Memory B cell (primary cell): ENCODE data around the gene SSRP1.

Experiments used
- ATAC-seq: fragments of 150-1000 bp; cut with Tn5 transposase; 2 replicates; pipeline ENCODE4 v1.10.0; 2021; ENCODE audit warnings: low read depth, mild to moderate bottlenecking, moderate library complexity
- DNase-seq, 2 donors: peaks; one replicate each; pipeline ENCODE4 v3.0.0; 2022; ENCODE audit warnings: low spot score in 2 of 2
- H3K27ac Mint-ChIP-seq: one replicate; pipeline ENCODE4 v1.8.0; 2022; ENCODE audit warnings: mild to moderate bottlenecking, moderate library complexity, mixed read lengths
- H3K27me3 Mint-ChIP-seq: one replicate; pipeline ENCODE4 v1.8.0; 2022; ENCODE audit warnings: mixed read lengths
- H3K36me3 Mint-ChIP-seq: one replicate; pipeline ENCODE4 v1.8.0; 2022; ENCODE audit warnings: mild to moderate bottlenecking, mixed read lengths
- H3K4me1 Mint-ChIP-seq: one replicate; pipeline ENCODE4 v1.8.0; 2022; ENCODE audit warnings: mixed read lengths
- H3K4me3 Mint-ChIP-seq: one replicate; pipeline ENCODE4 v1.8.0; 2022; ENCODE audit warnings: mild to moderate bottlenecking, moderate library complexity, mixed read lengths
- H3K9me3 Mint-ChIP-seq: one replicate; pipeline ENCODE4 v1.8.0; 2022; ENCODE audit warnings: mixed read lengths

SSRP1 gene

DNA sequence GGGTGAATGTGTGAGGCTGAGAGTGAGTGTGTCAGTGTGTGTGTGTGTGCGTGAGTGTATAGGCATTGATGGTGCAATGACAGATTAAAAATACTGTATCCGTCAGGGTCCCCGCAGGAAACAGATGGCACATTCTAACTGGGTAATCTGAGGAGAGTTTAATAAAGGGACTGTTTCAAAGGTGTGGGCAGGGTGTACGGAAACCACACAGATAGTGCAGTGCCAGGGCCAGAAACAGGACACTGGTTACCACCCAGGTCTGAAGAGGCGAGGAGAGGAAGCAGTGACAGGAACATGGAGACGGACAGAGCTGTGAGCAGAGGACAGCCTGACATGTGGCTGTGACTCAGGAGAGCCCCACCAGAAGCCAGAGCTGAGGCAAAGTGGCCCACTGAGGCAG, 19.0 kb upstream of the SSRP1 start:
- Mint-ChIP-seq H3K27ac (no peak overlapping the region), H3K27me3 (peaks cover 8% of the 10 kb centered on the region)
- ATAC-seq: no peak

GRCh38 chr11:57353852-57354251, 18.2 kb upstream of the SSRP1 start:
- peaks cover 5% of the 10 kb centered on the region for H3K9me3 Mint-ChIP-seq
- no peak for DNase-seq
- H3K27me3 Mint-ChIP-seq: peaks cover 8% of the 10 kb centered on the region
- no peak overlapping the region for H3K4me3 Mint-ChIP-seq
- no peak overlapping the region for H3K27ac Mint-ChIP-seq
- H3K4me1 Mint-ChIP-seq: peaks cover 6% of the 10 kb centered on the region
- H3K36me3 Mint-ChIP-seq: peaks cover 3% of the 10 kb centered on the region
- no peak for ATAC-seq

More for the DNA sequence above, 19.0 kb upstream of the SSRP1 start:
- peaks cover 6% of the 10 kb centered on the region for H3K4me1 Mint-ChIP-seq
- no peak overlapping the region for H3K4me3 Mint-ChIP-seq
- H3K9me3 Mint-ChIP-seq: peaks cover 5% of the 10 kb centered on the region
- DNase-seq: no peak
- peaks cover 3% of the 10 kb centered on the region for H3K36me3 Mint-ChIP-seq

GRCh38 chr11:57353446-57353845, 17.8 kb upstream of the SSRP1 start:
- Mint-ChIP-seq H3K9me3 (peaks cover 5% of the 10 kb centered on the region), H3K27me3 (peaks cover 8% of the 10 kb centered on the region), H3K4me1 (peaks cover 6% of the 10 kb centered on the region), H3K27ac (no peak overlapping the region), H3K36me3 (peaks cover 3% of the 10 kb centered on the region), H3K4me3 (no peak overlapping the region)
- ATAC-seq (no peak), DNase-seq (no peak)

DNA sequence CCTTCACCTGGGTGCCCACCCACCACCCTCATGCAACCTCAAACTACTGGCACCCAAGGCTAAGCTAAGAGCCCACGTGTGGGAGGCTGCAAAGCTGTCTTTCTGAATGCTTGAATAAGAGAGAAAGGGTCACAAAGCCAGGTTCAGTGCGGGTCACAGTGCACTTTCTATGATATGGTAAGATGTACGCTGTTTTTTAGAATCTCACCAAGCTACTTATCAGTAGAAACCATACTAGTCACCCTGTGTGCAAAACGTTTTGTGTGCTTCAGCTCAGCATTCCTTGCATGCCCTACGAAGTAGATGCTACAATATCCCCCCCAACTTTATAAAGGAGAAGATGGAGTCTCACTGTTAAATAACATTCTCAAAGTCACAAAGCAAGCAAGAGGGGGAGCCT, 17.3 kb upstream of the SSRP1 start:
- no peak for ATAC-seq
- peaks cover 6% of the 10 kb centered on the region for H3K4me1 Mint-ChIP-seq
- peaks cover 8% of the 10 kb centered on the region for H3K27me3 Mint-ChIP-seq
- no peak overlapping the region for H3K4me3 Mint-ChIP-seq
- H3K9me3 Mint-ChIP-seq: peaks cover 5% of the 10 kb centered on the region
- DNase-seq: no peak
- H3K27ac Mint-ChIP-seq: no peak overlapping the region
- H3K36me3 Mint-ChIP-seq: peaks cover 3% of the 10 kb centered on the region

- ATAC-seq (peak; percentile 63), DNase-seq (peak; percentile 45 to 66)
- no peak overlapping the region for H3K4me3 Mint-ChIP-seq
- H3K27ac Mint-ChIP-seq: no peak overlapping the region
- peaks cover 8% of the 10 kb centered on the region for H3K4me1 Mint-ChIP-seq
- H3K36me3 Mint-ChIP-seq: peaks cover 3% of the 10 kb centered on the region
- H3K27me3 Mint-ChIP-seq: peaks cover 11% of the 10 kb centered on the region
- H3K9me3 Mint-ChIP-seq: peaks cover 5% of the 10 kb centered on the region
Observed at GRCh38 chr11:57349491-57350274, 14.0 kb upstream of the SSRP1 start.

DNA sequence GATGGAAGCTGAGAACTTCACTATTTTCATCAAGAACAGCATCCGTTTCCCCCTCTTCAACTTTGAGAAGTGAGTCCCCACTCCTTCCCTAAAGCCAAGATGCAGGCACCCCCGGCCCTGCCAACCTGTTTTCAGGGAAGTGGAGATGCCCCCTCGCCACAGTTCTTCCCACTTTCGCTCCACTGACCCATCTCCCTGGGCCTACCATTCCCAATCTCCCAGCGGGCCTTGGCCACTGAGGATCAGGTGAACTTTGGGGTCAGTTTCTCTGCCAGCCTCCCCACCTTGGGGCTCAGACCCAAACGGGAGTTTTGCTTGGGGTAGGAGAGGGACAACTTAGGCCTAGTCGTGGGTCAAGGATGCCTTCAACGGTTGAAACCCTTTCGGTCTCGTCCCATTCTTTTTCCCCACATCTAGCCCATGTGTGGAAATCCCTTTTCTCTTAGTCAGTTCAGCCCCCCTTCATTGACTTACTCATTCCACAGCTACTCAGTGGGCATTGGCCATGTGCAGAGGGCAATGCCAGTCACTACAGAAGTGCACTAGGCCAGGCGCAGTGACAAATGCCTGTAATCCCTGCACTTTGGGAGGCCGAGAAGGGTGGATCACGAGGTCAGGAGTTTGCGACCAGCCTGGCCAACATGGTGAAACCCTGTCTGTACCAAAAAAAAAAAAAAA, 13.1 kb upstream of the SSRP1 start:
- Mint-ChIP-seq H3K36me3 (peaks cover 3% of the 10 kb centered on the region), H3K9me3 (peaks cover 5% of the 10 kb centered on the region), H3K4me3 (no peak overlapping the region), H3K27me3 (peaks cover 8% of the 10 kb centered on the region), H3K4me1 (peaks cover 5% of the 10 kb centered on the region), H3K27ac (no peak overlapping the region)
- ATAC-seq (no peak), DNase-seq (no peak)

GRCh38 chr11:57348052-57348451, 12.4 kb upstream of the SSRP1 start:
- DNase-seq (no peak), ATAC-seq (no peak)
- H3K4me1 Mint-ChIP-seq: peaks cover 5% of the 10 kb centered on the region
- H3K27ac Mint-ChIP-seq: no peak overlapping the region
- peaks cover 5% of the 10 kb centered on the region for H3K9me3 Mint-ChIP-seq
- peaks cover 8% of the 10 kb centered on the region for H3K27me3 Mint-ChIP-seq
- no peak overlapping the region for H3K4me3 Mint-ChIP-seq
- peaks cover 3% of the 10 kb centered on the region for H3K36me3 Mint-ChIP-seq

DNA sequence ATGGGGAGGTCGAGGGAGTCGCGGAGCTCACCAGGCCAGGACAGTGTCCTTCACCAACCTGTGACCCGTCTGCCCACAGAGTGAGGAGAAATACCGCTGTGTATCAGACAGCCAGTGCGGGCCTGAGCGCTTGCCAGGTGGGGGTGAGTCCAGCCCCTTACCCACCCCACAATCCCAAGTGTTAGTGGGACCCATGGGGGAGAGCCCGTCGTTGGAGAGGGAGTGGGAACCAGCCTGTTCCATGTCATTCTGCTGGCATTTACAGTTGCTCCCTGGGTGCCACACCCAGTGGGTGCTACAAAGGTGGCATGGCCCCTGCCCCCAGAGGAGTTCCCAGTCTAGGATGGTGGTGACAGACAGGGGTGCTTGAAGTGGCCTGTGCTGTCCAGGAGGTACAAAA, 11.6 kb upstream of the SSRP1 start:
- Mint-ChIP-seq H3K27ac (no peak overlapping the region), H3K4me3 (no peak overlapping the region), H3K36me3 (peaks cover 3% of the 10 kb centered on the region), H3K4me1 (peaks cover 5% of the 10 kb centered on the region), H3K27me3 (peaks cover 8% of the 10 kb centered on the region), H3K9me3 (peaks cover 5% of the 10 kb centered on the region)
- DNase-seq (no peak), ATAC-seq (no peak)

DNA sequence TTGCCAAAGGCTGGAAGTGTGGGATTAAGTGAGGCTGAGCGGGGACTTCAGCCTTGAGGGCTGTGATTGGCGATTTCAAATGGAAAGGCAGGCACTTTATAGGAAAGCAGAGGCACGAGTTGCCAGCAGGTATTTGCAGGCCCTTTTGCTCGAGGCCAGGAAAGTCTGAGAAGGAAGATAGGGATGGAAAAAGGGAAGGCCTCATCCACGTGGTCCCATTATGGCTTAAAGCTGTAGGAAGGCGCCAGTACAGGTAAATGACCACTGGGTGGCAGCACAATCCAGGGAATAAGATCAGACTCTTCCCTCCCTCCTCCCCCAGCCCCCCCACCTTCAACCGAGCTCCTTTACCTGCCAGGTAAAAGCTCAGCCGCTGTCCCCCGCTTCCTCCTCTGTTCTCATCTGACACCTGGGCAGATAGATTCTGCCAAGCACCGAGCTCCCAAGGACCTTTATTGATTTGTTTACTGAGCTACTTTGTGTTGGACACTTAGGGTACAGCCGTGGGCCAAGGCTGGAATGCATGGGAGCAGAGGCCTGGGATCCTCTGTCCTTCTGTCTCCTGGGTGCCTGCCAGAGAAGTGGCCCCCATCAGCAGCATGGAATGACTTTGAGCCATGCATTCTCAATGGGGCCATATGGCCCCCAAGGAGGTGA, 10.0 kb upstream of the SSRP1 start:
- peak; percentile 54 to 59 for DNase-seq
- Mint-ChIP-seq H3K4me3 (no peak overlapping the region), H3K4me1 (peaks cover 5% of the 10 kb centered on the region), H3K9me3 (no peaks in the 10 kb centered on the region), H3K27me3 (peaks cover 7% of the 10 kb centered on the region), H3K36me3 (no peaks in the 10 kb centered on the region), H3K27ac (no peak overlapping the region)
- peak; percentile 82 for ATAC-seq

DNA sequence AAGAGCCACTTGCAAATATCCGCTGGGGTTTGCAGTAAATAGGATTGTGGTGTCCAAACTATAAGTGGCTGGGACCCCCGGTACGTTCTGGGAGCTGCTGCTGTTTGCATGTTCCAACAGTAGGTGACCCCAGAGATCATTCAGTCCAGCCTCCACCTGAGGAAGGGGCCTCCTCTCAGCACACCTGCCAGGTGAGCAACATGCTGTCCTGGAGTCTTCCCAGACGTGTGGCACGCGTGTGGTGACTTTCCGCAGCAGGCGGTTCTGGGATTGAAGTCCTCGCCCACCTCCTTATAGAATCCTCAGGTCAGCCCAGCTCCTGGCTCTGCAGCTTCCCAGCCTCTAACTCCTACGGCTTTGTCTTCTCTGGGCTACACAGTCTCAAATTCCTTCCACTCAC, 9.1 kb upstream of the SSRP1 start:
- no peaks in the 10 kb centered on the region for H3K36me3 Mint-ChIP-seq
- peaks cover 3% of the 10 kb centered on the region for H3K4me1 Mint-ChIP-seq
- ATAC-seq (no peak), DNase-seq (no peak)
- H3K27ac Mint-ChIP-seq: no peak overlapping the region
- H3K4me3 Mint-ChIP-seq: no peak overlapping the region
- H3K9me3 Mint-ChIP-seq: no peaks in the 10 kb centered on the region
- H3K27me3 Mint-ChIP-seq: peaks cover 8% of the 10 kb centered on the region

DNA sequence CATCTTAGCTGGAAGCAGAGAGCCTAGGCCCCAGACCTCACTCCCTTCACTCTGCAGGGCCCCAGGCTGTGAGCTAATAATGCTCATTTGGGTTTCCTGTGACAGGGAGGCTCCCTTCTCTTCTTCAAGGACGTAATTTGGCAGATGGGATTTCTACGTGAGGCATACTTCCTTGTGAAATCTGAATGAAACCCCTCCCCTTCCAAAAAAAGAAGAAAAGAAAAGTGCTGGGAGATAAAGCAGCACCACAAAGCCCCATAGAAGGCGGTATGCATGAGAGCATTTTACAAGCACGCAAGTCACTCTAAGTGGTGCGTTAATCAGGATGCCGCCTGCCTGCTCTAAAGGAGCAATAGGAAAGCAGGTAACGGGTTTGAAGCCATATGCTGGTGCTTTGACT, 8.1 kb upstream of the SSRP1 start:
- H3K4me3 Mint-ChIP-seq: no peak overlapping the region
- H3K27me3 Mint-ChIP-seq: peaks cover 8% of the 10 kb centered on the region
- DNase-seq (no peak), ATAC-seq (no peak)
- no peaks in the 10 kb centered on the region for H3K9me3 Mint-ChIP-seq
- H3K36me3 Mint-ChIP-seq: no peaks in the 10 kb centered on the region
- no peak overlapping the region for H3K27ac Mint-ChIP-seq
- peaks cover 3% of the 10 kb centered on the region for H3K4me1 Mint-ChIP-seq

DNA sequence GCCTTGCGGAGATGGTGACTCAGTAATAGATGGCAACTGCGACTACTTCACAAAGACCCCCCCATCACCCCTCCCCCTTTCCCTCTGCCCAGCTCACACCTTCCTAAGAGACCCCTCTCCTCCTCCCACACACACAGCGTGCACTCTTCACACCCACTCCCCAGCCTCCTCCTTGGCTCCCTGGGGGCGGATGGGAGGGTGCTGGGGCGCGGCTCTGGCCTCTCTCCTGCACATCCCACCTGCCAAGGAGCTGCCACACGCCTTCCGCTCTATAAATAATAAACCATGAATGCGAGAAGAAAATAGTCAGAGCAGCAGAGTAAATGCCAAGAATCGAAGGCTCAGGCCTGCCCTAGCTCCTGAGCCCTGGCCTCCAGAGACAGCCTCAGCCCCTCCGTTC, 7.0 kb upstream of the SSRP1 start:
- DNase-seq (no peak), ATAC-seq (no peak)
- Mint-ChIP-seq H3K36me3 (no peaks in the 10 kb centered on the region), H3K27me3 (peaks cover 8% of the 10 kb centered on the region), H3K27ac (no peak overlapping the region), H3K4me1 (peaks cover 3% of the 10 kb centered on the region), H3K4me3 (no peak overlapping the region), H3K9me3 (no peaks in the 10 kb centered on the region)

DNA sequence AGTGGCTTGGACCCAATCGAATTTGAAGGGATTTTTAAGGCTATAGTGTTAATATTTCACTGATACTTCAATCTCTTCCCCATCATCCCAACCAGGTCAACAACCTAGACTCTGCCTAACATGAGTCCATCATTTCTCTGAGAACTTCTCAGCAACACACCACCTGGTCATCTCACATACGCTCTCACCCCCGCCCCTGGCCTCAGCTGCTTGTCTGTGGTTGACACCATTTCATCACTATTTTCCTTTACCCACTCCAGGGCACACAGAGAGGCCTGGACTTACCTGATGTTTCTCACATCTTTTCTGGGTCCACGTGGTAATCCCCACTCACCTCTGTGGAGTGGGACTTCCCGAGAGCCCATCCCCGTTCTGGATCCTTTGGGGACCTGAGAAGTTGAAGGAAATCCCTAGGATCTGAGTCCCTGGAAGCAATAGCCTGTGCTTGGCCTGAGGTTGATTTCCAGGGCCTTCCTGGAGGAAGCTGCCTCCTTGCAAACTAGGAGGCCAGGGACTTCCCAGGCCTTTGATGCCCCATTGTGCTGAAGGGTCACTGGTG, 5.6 kb upstream of the SSRP1 start:
- Mint-ChIP-seq H3K27me3 (peaks cover 3% of the 10 kb centered on the region), H3K9me3 (no peaks in the 10 kb centered on the region), H3K4me1 (peaks cover 3% of the 10 kb centered on the region), H3K27ac (no peak overlapping the region), H3K4me3 (no peak overlapping the region), H3K36me3 (no peaks in the 10 kb centered on the region)
- ATAC-seq (no peak), DNase-seq (no peak)

GRCh38 chr11:57340039-57340615, 4.4 kb upstream of the SSRP1 start:
- ATAC-seq (no peak), DNase-seq (no peak)
- Mint-ChIP-seq H3K4me1 (peaks cover 4% of the 10 kb centered on the region), H3K9me3 (no peaks in the 10 kb centered on the region), H3K36me3 (no peaks in the 10 kb centered on the region), H3K4me3 (no peak overlapping the region), H3K27me3 (peaks cover 3% of the 10 kb centered on the region), H3K27ac (no peak overlapping the region)
